Measurements from ENCODE around the gene TBCC. TPM values are rescaled to one million over a fixed set of nuclear protein-coding genes. Genes with fewer than 3 reads are reported as not detected.

The TBCC gene
- total and polyA plus RNA-seq, 2 of the 13 experiments (the other 11 are each of a cell fraction or from before 2014, with no cell fraction given): 14.8 to 36.1 TPM

DNA sequence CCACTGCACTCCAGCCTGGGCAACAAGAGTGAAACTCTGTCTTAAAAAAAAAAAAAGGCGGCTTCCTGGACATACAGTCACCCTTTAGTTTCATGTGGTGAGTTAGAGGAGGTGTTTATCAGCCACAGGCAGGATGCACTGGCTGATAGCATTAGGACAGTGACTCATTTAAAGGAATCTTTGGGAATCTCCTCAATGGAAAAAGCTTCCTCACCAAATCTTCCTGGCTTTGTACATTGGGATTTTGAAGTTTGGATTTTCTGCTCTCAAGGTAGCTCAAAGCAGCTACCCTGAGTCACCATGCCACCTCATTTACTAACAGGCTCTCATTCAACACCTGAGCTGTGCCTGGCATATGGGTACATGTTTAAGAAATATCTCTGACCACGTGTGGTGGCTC, 43.7 kb downstream of the TBCC start:
- BruUV-seq (replicated peaks): no TSS peak
- no peak for FAIRE-seq
- CTCF ChIA-PET (ENCODE audit: low intra/inter-chr PET ratio, low total read pairs): no interaction called here

More for the DNA sequence above, 43.7 kb downstream of the TBCC start:
- no peaks in the 10 kb centered on the region for H3K36me3 ChIP-seq (replicated peaks in 1 of 2; ENCODE audit: control insufficient read depth in 1 of 2, insufficient read depth in 2 of 2, low read length in 2 of 2)
- H3K9ac ChIP-seq (ENCODE audit: insufficient read depth, low read depth, low read length): no peak overlapping the region
- no peaks in the 10 kb centered on the region for H3K79me2 ChIP-seq (ENCODE audit: insufficient read depth, low read length)
- H3K27ac ChIP-seq (ENCODE audit: extremely low read length, insufficient read depth, low read length): no peak overlapping the region
- in situ Hi-C loops (cut with HindIII; ENCODE audit: extremely low pct_ligation_motif_present, low pct_unique_long_range_greater_than_20kb): no loop called here
- H3K4me3 ChIP-seq (replicated peaks in 1 of 3; ENCODE audit: insufficient read depth in 1 of 3, low read depth in 2 of 3, low read length in 3 of 3): no peak overlapping the region
- ATAC-seq: no peak
- TF ChIP-seq SPEN (CRISPR knock-in tag; IDR thresholded peaks at IDR 0.05; ENCODE audit: low read depth) (no peak), SIN3B (IDR thresholded peaks at IDR 0.05; ENCODE audit: low read length) (no peak), JDP2 (CRISPR knock-in tag; IDR thresholded peaks at IDR 0.05; ENCODE audit: borderline replicate concordance) (no peak), ZNF713 (CRISPR knock-in tag; IDR thresholded peaks at IDR 0.05) (no peak), CBFB (CRISPR knock-in tag; IDR thresholded peaks at IDR 0.05) (no peak), RFXAP (CRISPR knock-in tag; IDR thresholded peaks at IDR 0.05; ENCODE audit: borderline replicate concordance) (no peak), ZNF720 (CRISPR knock-in tag; IDR thresholded peaks at IDR 0.05) (no peak), NFYC (CRISPR knock-in tag; IDR thresholded peaks at IDR 0.05) (no peak), IKZF4 (CRISPR knock-in tag; IDR thresholded peaks at IDR 0.05; ENCODE audit: borderline replicate concordance, low read depth, not compliant biosample characterization) (no peak), ZNF572 (CRISPR knock-in tag; IDR thresholded peaks at IDR 0.05) (no peak), SMYD3 (CRISPR knock-in tag; IDR thresholded peaks at IDR 0.05) (no peak), ZNF468 (CRISPR knock-in tag; IDR thresholded peaks at IDR 0.05) (no peak), CBX5 (CRISPR knock-in tag; IDR thresholded peaks at IDR 0.05; ENCODE audit: borderline replicate concordance) (no peak), GPN1 (CRISPR knock-in tag; IDR thresholded peaks at IDR 0.05; ENCODE audit: borderline replicate concordance) (no peak), RXRB (CRISPR knock-in tag; IDR thresholded peaks at IDR 0.05; ENCODE audit: borderline replicate concordance) (no peak), ZSCAN9 (CRISPR knock-in tag; IDR thresholded peaks at IDR 0.05; ENCODE audit: borderline replicate concordance) (no peak)
- TF ChIP-seq, protein P1, sequence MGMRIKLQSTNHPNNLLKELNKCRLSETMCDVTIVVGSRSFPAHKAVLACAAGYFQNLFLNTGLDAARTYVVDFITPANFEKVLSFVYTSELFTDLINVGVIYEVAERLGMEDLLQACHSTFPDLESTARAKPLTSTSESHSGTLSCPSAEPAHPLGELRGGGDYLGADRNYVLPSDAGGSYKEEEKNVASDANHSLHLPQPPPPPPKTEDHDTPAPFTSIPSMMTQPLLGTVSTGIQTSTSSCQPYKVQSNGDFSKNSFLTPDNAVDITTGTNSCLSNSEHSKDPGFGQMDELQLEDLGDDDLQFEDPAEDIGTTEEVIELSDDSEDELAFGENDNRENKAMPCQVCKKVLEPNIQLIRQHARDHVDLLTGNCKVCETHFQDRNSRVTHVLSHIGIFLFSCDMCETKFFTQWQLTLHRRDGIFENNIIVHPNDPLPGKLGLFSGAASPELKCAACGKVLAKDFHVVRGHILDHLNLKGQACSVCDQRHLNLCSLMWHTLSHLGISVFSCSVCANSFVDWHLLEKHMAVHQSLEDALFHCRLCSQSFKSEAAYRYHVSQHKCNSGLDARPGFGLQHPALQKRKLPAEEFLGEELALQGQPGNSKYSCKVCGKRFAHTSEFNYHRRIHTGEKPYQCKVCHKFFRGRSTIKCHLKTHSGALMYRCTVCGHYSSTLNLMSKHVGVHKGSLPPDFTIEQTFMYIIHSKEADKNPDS (CRISPR knock-in tag; IDR thresholded peaks at IDR 0.05): no peak
- TF ChIP-seq, protein P2, sequence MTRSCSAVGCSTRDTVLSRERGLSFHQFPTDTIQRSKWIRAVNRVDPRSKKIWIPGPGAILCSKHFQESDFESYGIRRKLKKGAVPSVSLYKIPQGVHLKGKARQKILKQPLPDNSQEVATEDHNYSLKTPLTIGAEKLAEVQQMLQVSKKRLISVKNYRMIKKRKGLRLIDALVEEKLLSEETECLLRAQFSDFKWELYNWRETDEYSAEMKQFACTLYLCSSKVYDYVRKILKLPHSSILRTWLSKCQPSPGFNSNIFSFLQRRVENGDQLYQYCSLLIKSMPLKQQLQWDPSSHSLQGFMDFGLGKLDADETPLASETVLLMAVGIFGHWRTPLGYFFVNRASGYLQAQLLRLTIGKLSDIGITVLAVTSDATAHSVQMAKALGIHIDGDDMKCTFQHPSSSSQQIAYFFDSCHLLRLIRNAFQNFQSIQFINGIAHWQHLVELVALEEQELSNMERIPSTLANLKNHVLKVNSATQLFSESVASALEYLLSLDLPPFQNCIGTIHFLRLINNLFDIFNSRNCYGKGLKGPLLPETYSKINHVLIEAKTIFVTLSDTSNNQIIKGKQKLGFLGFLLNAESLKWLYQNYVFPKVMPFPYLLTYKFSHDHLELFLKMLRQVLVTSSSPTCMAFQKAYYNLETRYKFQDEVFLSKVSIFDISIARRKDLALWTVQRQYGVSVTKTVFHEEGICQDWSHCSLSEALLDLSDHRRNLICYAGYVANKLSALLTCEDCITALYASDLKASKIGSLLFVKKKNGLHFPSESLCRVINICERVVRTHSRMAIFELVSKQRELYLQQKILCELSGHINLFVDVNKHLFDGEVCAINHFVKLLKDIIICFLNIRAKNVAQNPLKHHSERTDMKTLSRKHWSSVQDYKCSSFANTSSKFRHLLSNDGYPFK (CRISPR knock-in tag; IDR thresholded peaks at IDR 0.05; ENCODE audit: borderline replicate concordance): no peak
- TF ChIP-seq, protein P3, sequence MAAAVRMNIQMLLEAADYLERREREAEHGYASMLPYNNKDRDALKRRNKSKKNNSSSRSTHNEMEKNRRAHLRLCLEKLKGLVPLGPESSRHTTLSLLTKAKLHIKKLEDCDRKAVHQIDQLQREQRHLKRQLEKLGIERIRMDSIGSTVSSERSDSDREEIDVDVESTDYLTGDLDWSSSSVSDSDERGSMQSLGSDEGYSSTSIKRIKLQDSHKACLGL (CRISPR knock-in tag; IDR thresholded peaks at IDR 0.05): no peak
- no peak overlapping the region for H3K4me2 ChIP-seq (ENCODE audit: low read depth, low read length)
- no peak overlapping the region for H2AFZ ChIP-seq (ENCODE audit: low read length)
- POLR2A ChIA-PET: no interaction called here
- WGBS (ENCODE audit: low lambda C conversion rate): 23% methylated on average over 2 of the region's 2 CpGs
- DNase-seq (ENCODE audit: low spot score): peak; percentile 27
- intact Hi-C loops (cut with micrococcal nuclease; ENCODE audit: unreplicated experiment): no loop called here
- H3K27me3 ChIP-seq (ENCODE audit: control insufficient read depth in 1 of 2, insufficient read depth in 2 of 2, low read length in 2 of 2): no peaks in the 10 kb centered on the region
- no peaks in the 10 kb centered on the region for H3K9me3 ChIP-seq (ENCODE audit: low read length)
- H3K4me1 ChIP-seq (ENCODE audit: insufficient read depth, low read length): peaks cover 13% of the 10 kb centered on the region; the same call in 1 of the 2 replicates
- H4K20me1 ChIP-seq (ENCODE audit: insufficient read depth, low read length): no peaks in the 10 kb centered on the region
